HG02642 (cell line): ENCODE data around the gene TDRKH.
"Not testable (repeated sequence)": the region's sequence is repeated elsewhere in the genome, so short reads cannot be mapped to it uniquely, and the experiment has no call there.

Experiments
- ATAC-seq: cut with Tn5 transposase; IDR thresholded peaks from one replicate; pipeline ENCODE4 v1.9.1; 2021; ENCODE audit warnings: mild to moderate bottlenecking; ENCODE audit not compliant: unreplicated experiment, poor library complexity

TDRKH gene

DNA sequence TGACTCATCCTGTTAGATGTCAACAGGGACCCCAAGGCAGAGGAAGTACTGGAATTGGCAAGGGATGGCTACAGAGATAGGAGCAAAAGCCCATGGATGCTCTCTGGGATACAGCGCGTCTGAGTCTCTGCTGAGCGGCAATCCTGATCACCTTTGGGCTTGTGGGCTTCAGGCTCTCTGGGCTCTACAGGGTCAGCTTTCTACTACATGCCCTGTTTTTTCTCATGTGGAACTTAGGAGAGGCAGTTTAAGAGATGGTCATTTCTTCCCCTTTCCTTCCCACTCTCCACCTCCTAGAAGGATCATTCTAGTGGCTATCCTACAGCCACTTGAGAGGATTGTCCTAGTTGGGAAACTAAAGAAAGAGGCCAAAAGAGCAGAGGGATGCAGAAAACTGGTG lies 13.6 kb upstream of the TDRKH start:
- no peak for ATAC-seq

DNA sequence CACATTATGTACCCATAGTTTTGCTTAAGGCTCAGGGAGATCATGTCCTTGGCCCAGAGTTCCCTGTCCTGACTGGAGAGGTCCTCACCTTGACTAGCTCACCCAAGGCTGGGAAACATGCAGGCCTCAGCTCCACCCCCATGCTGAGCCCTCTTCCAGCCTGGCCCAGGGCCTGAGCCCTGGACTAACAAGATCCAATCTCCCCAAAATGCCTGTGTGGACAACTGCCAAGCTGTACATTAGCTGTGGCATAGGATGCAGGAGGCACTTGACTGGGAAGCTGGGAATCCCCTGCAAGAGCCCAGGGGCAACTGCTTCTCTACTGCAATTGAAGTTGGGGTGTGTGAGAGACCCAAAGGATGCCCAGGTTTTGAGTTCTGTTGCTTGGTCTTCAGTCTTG lies 12.9 kb upstream of the TDRKH start:
- ATAC-seq: no peak

GRCh38 chr1:151802372-151802771 lies 12.1 kb upstream of the TDRKH start:
- no peak for ATAC-seq

- no peak for ATAC-seq
These were observed 11.5 kb upstream of the TDRKH start for GRCh38 chr1:151801846-151802245.

DNA sequence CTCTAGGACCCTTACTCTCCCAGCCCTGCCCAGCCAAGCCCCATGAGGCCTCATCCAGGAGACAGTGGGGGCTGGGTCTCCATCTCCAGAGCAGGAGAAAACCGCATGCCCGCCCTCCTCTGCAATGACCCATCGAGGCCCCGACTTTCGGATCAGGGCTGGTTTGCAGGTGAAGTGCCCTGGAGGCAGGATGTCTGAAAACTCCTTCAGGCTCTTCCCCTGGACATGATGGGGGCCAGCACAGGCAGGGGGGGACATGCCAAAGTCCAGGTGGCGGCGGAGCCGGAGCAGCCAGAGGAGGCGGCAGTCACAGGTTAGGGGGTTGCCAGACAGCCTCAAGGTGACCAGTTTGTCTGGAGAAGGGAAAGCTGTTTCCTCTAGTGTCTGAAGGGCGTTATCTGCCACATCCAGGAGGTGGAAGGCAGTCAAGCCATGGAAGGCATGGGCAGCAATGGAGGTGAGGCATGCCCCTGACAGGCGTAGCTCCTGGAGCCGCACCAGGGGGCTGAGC lies 11.1 kb upstream of the TDRKH start:
- no peak for ATAC-seq

DNA sequence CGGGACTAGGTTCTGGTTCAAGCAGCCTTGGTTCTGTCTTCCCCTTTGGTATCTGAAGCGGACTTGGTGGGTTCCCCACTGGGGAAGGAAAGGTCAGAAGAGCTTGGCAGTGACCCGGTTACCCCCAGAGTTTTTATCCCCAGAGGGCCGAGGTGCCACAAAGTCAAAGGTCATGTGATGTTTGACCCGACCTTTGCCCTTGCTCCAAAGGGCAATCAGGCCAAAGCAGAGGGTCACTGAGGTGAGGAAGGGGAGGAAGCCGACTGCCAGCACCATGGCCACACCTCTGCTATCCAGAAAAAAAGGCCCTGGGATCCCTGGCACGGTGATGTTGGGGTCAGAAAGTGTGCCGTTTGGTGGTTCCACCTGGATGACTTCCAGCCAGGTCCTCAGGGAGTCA lies 10.5 kb upstream of the TDRKH start:
- no peak for ATAC-seq

DNA sequence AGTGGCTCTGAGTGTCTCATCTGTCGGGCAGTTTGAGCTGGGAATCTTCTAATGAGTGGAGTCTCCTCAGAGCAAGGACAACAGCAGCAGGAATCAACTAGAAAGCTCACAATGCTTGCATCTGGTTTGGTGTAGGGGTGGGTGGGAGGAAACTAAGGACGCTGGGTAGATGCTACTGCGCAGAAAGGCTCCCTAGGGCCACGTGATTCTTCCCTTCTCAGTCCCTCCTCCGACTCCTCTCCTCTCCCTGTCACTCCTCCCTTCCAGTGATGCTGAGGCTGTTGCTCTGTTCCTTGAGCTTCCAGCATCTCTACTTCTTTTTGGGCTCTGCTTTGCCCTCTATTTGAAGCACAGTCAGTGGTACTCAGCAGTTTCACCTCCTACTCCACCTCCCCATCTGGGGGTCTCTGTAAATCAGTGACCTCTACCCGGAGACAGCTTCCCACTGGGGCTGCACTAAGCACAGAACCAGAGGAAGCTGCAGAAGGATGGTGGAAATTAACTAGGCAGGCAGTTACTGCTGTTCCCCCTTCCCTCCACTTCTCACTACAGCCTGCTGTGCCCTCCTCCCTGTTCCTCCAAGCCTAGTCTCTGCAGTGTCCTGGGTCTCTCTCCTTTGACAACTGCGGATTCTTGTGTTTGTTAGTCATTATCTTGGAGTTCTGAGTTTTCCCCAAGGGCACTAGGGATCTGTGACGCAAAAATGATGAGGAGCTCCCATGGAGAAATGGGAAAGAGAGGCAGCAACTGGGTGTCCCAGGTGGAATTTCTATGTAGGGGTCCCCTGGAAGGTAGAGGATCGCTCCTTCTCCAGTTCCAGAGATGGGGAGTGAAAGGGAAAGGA lies 9.1 kb upstream of the TDRKH start:
- no peak for ATAC-seq

DNA sequence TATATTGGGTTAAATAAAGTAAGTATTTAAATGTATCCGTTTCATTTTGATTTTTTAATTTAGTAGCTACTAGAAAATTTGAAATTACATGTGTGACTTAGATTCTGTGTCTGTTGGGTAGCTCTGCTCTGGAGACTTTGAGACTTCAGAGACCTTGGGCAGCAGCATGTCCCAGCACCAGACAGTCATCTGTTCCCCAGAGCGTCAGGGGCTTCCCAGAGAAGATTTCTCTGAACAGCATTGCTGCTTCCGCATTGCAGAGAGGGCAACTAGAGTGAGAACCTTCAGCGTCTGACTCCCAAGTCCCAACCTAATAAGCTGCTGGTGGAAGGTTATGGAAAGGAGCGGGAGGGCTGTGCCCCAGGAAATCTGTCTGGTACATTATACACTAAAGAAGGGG lies 8.3 kb upstream of the TDRKH start:
- ATAC-seq: no peak

- ATAC-seq: no peak
These were observed 796 bp upstream of the TDRKH start for GRCh38 chr1:151790940-151791651.

GRCh38 chr1:151787689-151788088 lies 2.6 kb downstream of the TDRKH start:
- no peak for ATAC-seq

- no peak for ATAC-seq
These were observed 6.5 kb downstream of the TDRKH start for GRCh38 chr1:151783796-151784195.

GRCh38 chr1:151782741-151783140 lies 7.6 kb downstream of the TDRKH start:
- ATAC-seq: no peak

DNA sequence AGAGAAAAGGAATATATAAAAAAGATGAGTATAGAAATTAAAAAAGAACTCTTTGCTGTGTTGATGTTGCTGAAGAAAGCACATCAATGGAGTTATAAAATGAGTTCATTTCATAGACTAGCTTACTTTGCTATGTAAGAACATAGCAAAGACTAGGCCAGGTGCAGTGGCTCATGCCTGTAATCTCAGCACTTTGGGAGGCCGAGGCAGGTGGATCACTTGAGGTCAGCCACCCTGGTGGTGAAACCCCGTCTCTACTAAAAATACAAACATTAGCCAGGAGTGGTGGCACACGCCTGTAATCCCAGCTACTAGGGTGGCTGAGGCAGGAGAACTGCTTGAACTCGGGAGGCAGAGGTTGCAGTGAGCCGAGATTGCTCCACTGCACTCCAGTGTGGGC lies 8.3 kb downstream of the TDRKH start:
- not testable (repeated sequence) for ATAC-seq

DNA sequence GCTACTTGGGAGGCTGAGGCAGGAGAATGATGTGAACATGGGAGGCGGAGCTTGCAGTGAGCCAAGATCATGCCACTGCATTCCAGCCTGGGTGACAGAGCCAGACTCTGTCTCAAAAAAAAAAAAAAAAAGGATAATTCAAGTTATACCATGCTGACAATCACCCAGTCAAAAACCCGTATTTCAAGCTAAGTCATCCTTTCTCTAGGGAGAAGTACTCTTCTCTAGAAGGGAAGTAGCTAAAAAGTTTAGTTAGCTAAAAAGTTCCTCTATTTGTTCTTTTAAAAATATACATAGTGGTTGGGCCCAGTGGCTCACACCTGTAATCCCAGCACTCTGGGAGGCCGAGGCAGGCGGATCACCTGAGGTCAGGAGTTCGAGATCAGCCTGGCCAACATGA lies 9.6 kb downstream of the TDRKH start:
- not testable (repeated sequence) for ATAC-seq

GRCh38 chr1:151779852-151780251 lies 10.4 kb downstream of the TDRKH start:
- no peak for ATAC-seq

- no peak for ATAC-seq
These were observed 13.0 kb downstream of the TDRKH start for GRCh38 chr1:151777317-151777716.

DNA sequence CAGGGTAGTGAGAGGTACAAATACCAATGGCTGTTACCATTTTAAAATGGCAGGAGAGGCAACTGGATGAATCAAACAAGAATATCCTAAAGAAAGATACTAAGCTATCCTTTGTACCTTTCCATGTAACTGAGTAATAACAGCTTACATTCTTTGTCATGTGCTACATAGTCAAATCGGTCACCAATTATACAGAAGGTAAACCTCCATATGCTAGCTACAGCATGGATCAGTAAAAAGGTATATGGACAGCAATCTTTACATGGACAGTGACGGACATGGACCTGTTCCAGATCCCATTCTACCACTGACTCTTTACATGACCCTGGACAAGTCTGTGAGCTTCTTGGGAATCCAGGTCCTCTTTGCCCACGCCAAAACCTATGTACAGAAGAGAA lies 13.6 kb downstream of the TDRKH start:
- ATAC-seq: no peak

DNA sequence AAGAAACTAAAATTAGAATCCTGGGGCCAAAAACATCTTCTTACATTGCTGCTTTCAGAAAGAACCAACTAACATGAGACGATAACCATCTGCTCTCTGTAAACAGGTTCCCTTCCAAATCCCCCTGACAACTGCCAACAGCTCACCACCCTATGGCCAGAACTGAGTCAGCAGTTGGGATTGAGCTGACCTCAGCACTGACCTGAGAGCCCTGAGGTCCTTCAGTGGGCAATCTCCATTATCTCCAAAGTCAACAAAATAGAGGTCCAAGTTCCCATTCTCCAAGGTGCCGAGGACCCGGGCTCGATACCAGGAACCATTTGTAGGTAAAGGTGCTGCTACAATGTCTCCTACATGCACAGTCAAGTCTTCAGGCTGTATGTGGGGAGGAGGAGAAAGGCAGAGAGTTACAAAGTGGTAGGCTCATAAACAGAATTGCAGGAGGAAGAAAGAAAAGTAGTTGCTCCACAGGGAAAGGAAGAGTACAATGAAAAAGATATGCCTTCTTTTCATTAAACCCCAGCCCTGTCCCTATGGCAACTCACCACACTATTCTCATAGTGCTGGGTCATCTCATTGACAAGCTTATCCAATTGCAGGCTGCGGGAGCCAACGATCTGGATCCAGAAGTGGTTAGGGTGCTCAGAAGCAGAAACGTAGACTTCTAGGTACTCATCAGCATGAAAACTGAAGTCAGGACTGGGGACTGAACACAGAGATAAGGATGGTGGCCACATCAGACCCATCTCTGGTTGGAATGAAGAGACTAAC lies 14.2 kb downstream of the TDRKH start:
- no peak for ATAC-seq

GRCh38 chr1:151774256-151774922 lies 15.9 kb downstream of the TDRKH start:
- ATAC-seq: no peak

GRCh38 chr1:151773702-151774101 lies 16.6 kb downstream of the TDRKH start:
- no peak for ATAC-seq
